ENCODE measurements around the gene IQSEC1. TPM values are rescaled to one million over a fixed set of nuclear protein-coding genes. Genes with fewer than 3 reads are reported as not detected.

IQSEC1 gene
- total and polyA plus RNA-seq, 2 donors (not counting 3 experiments of a cell fraction or from before 2014, with no cell fraction given) = 5.2 to 18.0 TPM

GRCh38 chr3:12896063-12896985, 176.9 kb downstream of the IQSEC1 start:
- H3K27me3 ChIP-seq (ENCODE audit: control insufficient read depth in 2 of 2, insufficient read depth in 2 of 2, low read length in 2 of 2) = no peaks in the 10 kb centered on the region
- ChIA-PET CTCF (interaction anchor here (0.8 to 2.0 kb wide), 6 partner anchors 28 to 100 kb away, joined by 3 to 13 read pairs (median 4); partner anchors contain the start of gene CAND2), POLR2A (no interaction called here)
- no peak overlapping the region for H3K4me3 ChIP-seq (replicated peaks in 1 of 3; ENCODE audit: insufficient read depth in 1 of 3, low read depth in 1 of 3, low read length in 3 of 3)
- no peak overlapping the region for H3K9ac ChIP-seq (replicated peaks; ENCODE audit: extremely low read depth, insufficient read depth, low read length)
- dilution Hi-C loops (cut with MboI; ENCODE audit: extremely low pct_ligation_motif_present, low sequenced_read_pairs) (no loop called here), intact Hi-C loops (cut with micrococcal nuclease) (loop anchor here (1.0 kb wide), 1 partner anchor 88 kb away; no protein-coding TSS in a partner anchor)
- H3K9me3 ChIP-seq (replicated peaks; ENCODE audit: control insufficient read depth, insufficient read depth, low read length) = no peaks in the 10 kb centered on the region
- no peaks in the 10 kb centered on the region for H3K36me3 ChIP-seq (ENCODE audit: control insufficient read depth in 2 of 2, extremely low read depth in 1 of 2, insufficient read depth in 2 of 2, low read length in 2 of 2)
- H3K79me2 ChIP-seq (ENCODE audit: control insufficient read depth, insufficient read depth, low read length) = no peaks in the 10 kb centered on the region
- H3K9me1 ChIP-seq (replicated peaks; ENCODE audit: control insufficient read depth, extremely low read depth, insufficient read depth, low read length) = no peaks in the 10 kb centered on the region
- FAIRE-seq = no peak
- H4K20me1 ChIP-seq (replicated peaks; ENCODE audit: control insufficient read depth, extremely low read depth, insufficient read depth, low read length) = no peaks in the 10 kb centered on the region
- no peak overlapping the region for H2AFZ ChIP-seq (ENCODE audit: low read depth, low read length)
- BruUV-seq (replicated peaks) = no TSS peak
- no peak overlapping the region for H3K4me2 ChIP-seq (ENCODE audit: insufficient read depth, low read length)
- no peaks in the 10 kb centered on the region for H3K4me1 ChIP-seq (ENCODE audit: control insufficient read depth, extremely low read depth, insufficient read depth, low read length)
- DNase-seq (ENCODE audit: low read depth, low spot score) = no peak
- no peak for TF ChIP-seq MYC (IDR thresholded peaks at IDR 0.05; ENCODE audit: low read depth, low read length)
- no peak for TF ChIP-seq POLR2A (IDR thresholded peaks at IDR 0.05; ENCODE audit: low read depth, low read length)
- TF ChIP-seq FOS (IDR thresholded peaks at IDR 0.05; ENCODE audit: borderline replicate concordance, insufficient read depth, low read length) = no peak
- TF ChIP-seq POLR2AphosphoS5 (IDR thresholded peaks at IDR 0.05; ENCODE audit: insufficient read depth, low read depth, low read length) = no peak
- no peak for TF ChIP-seq JUN (IDR thresholded peaks at IDR 0.05; ENCODE audit: borderline replicate concordance, insufficient read depth, insufficient read length, low read depth)
- no peak for TF ChIP-seq EZH2 (IDR thresholded peaks at IDR 0.05; ENCODE audit: borderline replicate concordance, low read depth, low read length, severe bottlenecking)
- no peak for TF ChIP-seq MAX (IDR thresholded peaks at IDR 0.05; ENCODE audit: insufficient read depth, insufficient read length)
- no peak for TF ChIP-seq CTCF (IDR thresholded peaks at IDR 0.05; ENCODE audit: extremely low read depth in 1 of 2, insufficient read depth in 1 of 2, low read depth in 1 of 2, low read length in 2 of 2)
- no peak overlapping the region for H3K27ac ChIP-seq (ENCODE audit: insufficient read depth, low read depth, low read length)
